Naive thymus-derived CD8-positive, alpha-beta T cell (primary cell): Measurements from ENCODE around the gene SLC25A2. TPM values are rescaled to one million over a fixed set of nuclear protein-coding genes. Genes with fewer than 3 reads are reported as not detected.
A peak's percentile ranks its signal among the peaks of the same experiment; 100 is the strongest.

Source experiments
- ATAC-seq, 2 donors: fragments of 150-1000 bp; cut with Tn5 transposase in 1 of 2; sonication (Bioruptor Pico), chemical (Tn5 transposase) in 1 of 2; 1 replicate in 1 of 2; 2 replicates in 1 of 2; pipeline ENCODE4 v1.10.0; 2021; ENCODE audit warnings: mild to moderate bottlenecking in 2 of 2, moderate library complexity in 2 of 2
- POLR2A ChIA-PET: fragments of 350-600 bp; sonication (Branson Sonifier 250); formaldehyde crosslinking; loops from one replicate; lab custom pipeline; 2021; ENCODE audit warnings: antibody characterized with exemption; lab: Charles Lee
- DNase-seq, 10 donors: peaks; one replicate each; pipeline versions ENCODE4 v3.0.0 to v3.0.0-alpha.2; 2020 to 2022
- H3K27ac Mint-ChIP-seq, 10 donors: one replicate each; pipeline ENCODE4 v1.8.0; 2020 to 2022; ENCODE audit warnings: mild to moderate bottlenecking in 10 of 10, mixed read lengths in 10 of 10, moderate library complexity in 4 of 10, inconsistent platforms in 1 of 10
- H3K27me3 Mint-ChIP-seq, 5 donors: one replicate each; pipeline ENCODE4 v1.8.0; 2021 to 2022; ENCODE audit warnings: mixed read lengths in 5 of 5
- H3K36me3 Mint-ChIP-seq, 3 donors: one replicate each; pipeline ENCODE4 v1.8.0; 2020 to 2022; ENCODE audit warnings: mixed read lengths in 3 of 3, mild to moderate bottlenecking in 2 of 3, inconsistent platforms in 1 of 3
- H3K4me1 Mint-ChIP-seq, 4 donors: one replicate each; pipeline ENCODE4 v1.8.0; 2021 to 2022; ENCODE audit warnings: mixed read lengths in 4 of 4
- H3K4me3 Mint-ChIP-seq, 10 donors: one replicate each; pipeline ENCODE4 v1.8.0; 2020 to 2022; ENCODE audit warnings: mild to moderate bottlenecking in 10 of 10, mixed read lengths in 10 of 10, moderate library complexity in 6 of 10, inconsistent platforms in 1 of 10
- H3K9me3 Mint-ChIP-seq, 9 donors: one replicate each; pipeline ENCODE4 v1.8.0; 2020 to 2022; ENCODE audit warnings: mixed read lengths in 9 of 9, mild to moderate bottlenecking in 3 of 9, inconsistent platforms in 1 of 9, moderate library complexity in 1 of 9
- polyA plus RNA-seq, 3 donors: library from polyadenylated mRNA; unstranded; fragments of 300-500 nt; fragmentation: Illumina TruSeq; gene quantifications; one replicate each; pipeline ENCODE4 v1.2.3, GENCODE V29; 2021
- total RNA-seq, 8 experiments: library from RNA in 2 of 8; stranded (reverse) in 2 of 8; gene quantifications; one replicate each; pipeline ENCODE4 v1.2.3 and lab custom pipeline; 2021 to 2026

The SLC25A2 gene
- total and polyA plus RNA-seq, 5 experiments from 2014 or later: 2.1 to 2.5 TPM; not detected in 3

- peaks cover 0 to 5% (median 0%) of the 10 kb centered on the region in 4 donors for H3K4me1 Mint-ChIP-seq
- no peak overlapping the region for H3K4me3 Mint-ChIP-seq
- ATAC-seq (no peak), DNase-seq (no peak)
- H3K36me3 Mint-ChIP-seq: peaks cover 40 to 91% (median 76%) of the 10 kb centered on the region in 3 donors
- H3K27me3 Mint-ChIP-seq: no peaks in the 10 kb centered on the region
- no peak overlapping the region for H3K27ac Mint-ChIP-seq
- peaks cover 6 to 96% (median 50%) of the 10 kb centered on the region in 9 donors for H3K9me3 Mint-ChIP-seq
- POLR2A ChIA-PET: no interaction called here
Observed at GRCh38 chr5:141298376-141298775, 5.5 kb downstream of the SLC25A2 start.

- no peaks in the 10 kb centered on the region for H3K27me3 Mint-ChIP-seq
- POLR2A ChIA-PET: no interaction called here
- peaks cover 22 to 100% (median 60%) of the 10 kb centered on the region in 9 donors for H3K9me3 Mint-ChIP-seq
- ATAC-seq (no peak), DNase-seq (no peak)
- peaks cover 4 to 76% (median 59%) of the 10 kb centered on the region in 3 donors for H3K36me3 Mint-ChIP-seq
- H3K4me1 Mint-ChIP-seq: no peaks in the 10 kb centered on the region
- no peak overlapping the region for H3K27ac Mint-ChIP-seq
- H3K4me3 Mint-ChIP-seq: no peak overlapping the region
Observed at GRCh38 chr5:141272906-141273305, 30.9 kb downstream of the SLC25A2 start.

- H3K9me3 Mint-ChIP-seq: peaks cover 18 to 99% (median 62%) of the 10 kb centered on the region in 9 donors
- no peaks in the 10 kb centered on the region for H3K27me3 Mint-ChIP-seq
- H3K27ac Mint-ChIP-seq: no peak overlapping the region
- peaks cover 6 to 80% (median 79%) of the 10 kb centered on the region in 3 donors for H3K36me3 Mint-ChIP-seq
- POLR2A ChIA-PET: no interaction called here
- H3K4me1 Mint-ChIP-seq: no peaks in the 10 kb centered on the region
- H3K4me3 Mint-ChIP-seq: no peak overlapping the region
- DNase-seq (no peak), ATAC-seq (no peak)
Observed at GRCh38 chr5:141269195-141269594, 34.7 kb downstream of the SLC25A2 start.

GRCh38 chr5:141261238-141261546 lies 42.7 kb downstream of the SLC25A2 start:
- Mint-ChIP-seq H3K4me3 (no peak overlapping the region), H3K27ac (no peak overlapping the region), H3K4me1 (no peaks in the 10 kb centered on the region), H3K9me3 (peaks cover 9 to 99% (median 53%) of the 10 kb centered on the region in 9 donors), H3K36me3 (peaks cover 2 to 78% (median 51%) of the 10 kb centered on the region in 3 donors), H3K27me3 (no peaks in the 10 kb centered on the region)
- no peak for ATAC-seq
- POLR2A ChIA-PET: no interaction called here
- DNase-seq: no peak

- no peak overlapping the region for H3K4me3 Mint-ChIP-seq
- peaks cover 7 to 99% (median 53%) of the 10 kb centered on the region in 9 donors for H3K9me3 Mint-ChIP-seq
- H3K36me3 Mint-ChIP-seq: peaks cover 2 to 76% (median 51%) of the 10 kb centered on the region in 3 donors
Observed at GRCh38 chr5:141260458-141261237, 43.2 kb downstream of the SLC25A2 start.

GRCh38 chr5:141258948-141259347 lies 44.9 kb downstream of the SLC25A2 start:
- peaks cover 9 to 100% (median 59%) of the 10 kb centered on the region in 9 donors for H3K9me3 Mint-ChIP-seq
- no peak overlapping the region for H3K27ac Mint-ChIP-seq
- no peaks in the 10 kb centered on the region for H3K27me3 Mint-ChIP-seq
- POLR2A ChIA-PET: no interaction called here
- H3K4me1 Mint-ChIP-seq: no peaks in the 10 kb centered on the region
- ATAC-seq (no peak), DNase-seq (no peak)
- peaks cover under 1 to 70% (median 55%) of the 10 kb centered on the region in 3 donors for H3K36me3 Mint-ChIP-seq
- H3K4me3 Mint-ChIP-seq: no peak overlapping the region

More at GRCh38 chr5:141260458-141261237, 43.2 kb downstream of the SLC25A2 start:
- POLR2A ChIA-PET: no interaction called here
- DNase-seq (peak in 2 of 10 donors; percentile 0), ATAC-seq (no peak)
- H3K27me3 Mint-ChIP-seq: no peaks in the 10 kb centered on the region
- no peak overlapping the region for H3K27ac Mint-ChIP-seq
- no peaks in the 10 kb centered on the region for H3K4me1 Mint-ChIP-seq

- H3K27ac Mint-ChIP-seq: no peak overlapping the region
- H3K27me3 Mint-ChIP-seq: no peaks in the 10 kb centered on the region
- ATAC-seq (no peak), DNase-seq (no peak)
- H3K9me3 Mint-ChIP-seq: peaks cover 8 to 100% (median 61%) of the 10 kb centered on the region in 9 donors
- POLR2A ChIA-PET: no interaction called here
- no peak overlapping the region for H3K4me3 Mint-ChIP-seq
- peaks cover 0 to 65% (median 56%) of the 10 kb centered on the region in 3 donors for H3K36me3 Mint-ChIP-seq
- H3K4me1 Mint-ChIP-seq: no peaks in the 10 kb centered on the region
Observed at GRCh38 chr5:141258464-141258863, 45.4 kb downstream of the SLC25A2 start.

Other genes with a start within 250 kb of the SLC25A2 start
Only the 30 nearest of the 38 such genes appear.
- not detected for gene PCDHB7, start 131.4 kb downstream of the SLC25A2 start, total RNA-seq
- not detected for gene PCDHB7, start 131.4 kb downstream of the SLC25A2 start, polyA plus RNA-seq
- not detected for gene PCDHB8, start 126.3 kb downstream of the SLC25A2 start, total RNA-seq
- not detected for gene PCDHB8, start 126.3 kb downstream of the SLC25A2 start, polyA plus RNA-seq
- not detected for gene PCDHB16, start 121.7 kb downstream of the SLC25A2 start, total RNA-seq
- not detected for gene PCDHB16, start 121.7 kb downstream of the SLC25A2 start, polyA plus RNA-seq
- not detected for gene PCDHB9, start 116.9 kb downstream of the SLC25A2 start, total RNA-seq
- gene PCDHB9, start 116.9 kb downstream of the SLC25A2 start, polyA plus RNA-seq: not detected
- not detected for gene PCDHB10, start 111.7 kb downstream of the SLC25A2 start, total RNA-seq
- gene PCDHB10, start 111.7 kb downstream of the SLC25A2 start, polyA plus RNA-seq: not detected
- gene PCDHB11, start 104.4 kb downstream of the SLC25A2 start, total RNA-seq: not detected
- gene PCDHB11, start 104.4 kb downstream of the SLC25A2 start, polyA plus RNA-seq: not detected
- not detected for gene PCDHB12, start 95.3 kb downstream of the SLC25A2 start, total RNA-seq
- not detected for gene PCDHB12, start 95.3 kb downstream of the SLC25A2 start, polyA plus RNA-seq
- not detected for gene PCDHB13, start 90.1 kb downstream of the SLC25A2 start, total RNA-seq
- gene PCDHB13, start 90.1 kb downstream of the SLC25A2 start, polyA plus RNA-seq: not detected
- not detected for gene PCDHB14, start 80.7 kb downstream of the SLC25A2 start, total RNA-seq
- gene PCDHB14, start 80.7 kb downstream of the SLC25A2 start, polyA plus RNA-seq: not detected
- not detected for gene PCDHB15, start 58.7 kb downstream of the SLC25A2 start, total RNA-seq
- not detected for gene PCDHB15, start 58.7 kb downstream of the SLC25A2 start, polyA plus RNA-seq
- gene TAF7, start 16.7 kb upstream of the SLC25A2 start, total RNA-seq: 100 to 1,000 TPM; 139 to 141 TPM
- gene TAF7, start 16.7 kb upstream of the SLC25A2 start, polyA plus RNA-seq: 100 to 1,000 TPM; 206 to 230 (median 230) TPM
- gene PCDHGA1, start 26.5 kb upstream of the SLC25A2 start, total RNA-seq: under 1 TPM; 0.38 to 0.52 TPM
- gene PCDHGA1, start 26.5 kb upstream of the SLC25A2 start, polyA plus RNA-seq: not detected
- under 1 TPM; 0.16 to 0.18 TPM for gene PCDHGA2, start 34.7 kb upstream of the SLC25A2 start, total RNA-seq
- gene PCDHGA2, start 34.7 kb upstream of the SLC25A2 start, polyA plus RNA-seq: not detected
- gene PCDHGA3, start 39.8 kb upstream of the SLC25A2 start, total RNA-seq: not detected
- gene PCDHGA3, start 39.8 kb upstream of the SLC25A2 start, polyA plus RNA-seq: under 1 TPM in 1 of 3 donors, not detected in 2; 0.06 TPM
- gene PCDHGB1, start 46.0 kb upstream of the SLC25A2 start, total RNA-seq: under 1 TPM in 1 of 2 experiments, not detected in 1; 0.19 TPM
- gene PCDHGB1, start 46.0 kb upstream of the SLC25A2 start, polyA plus RNA-seq: not detected
- under 1 TPM; 0.11 to 0.34 TPM for gene PCDHGA4, start 51.0 kb upstream of the SLC25A2 start, total RNA-seq
- not detected for gene PCDHGA4, start 51.0 kb upstream of the SLC25A2 start, polyA plus RNA-seq
- under 1 TPM; 0.47 to 0.81 TPM for gene PCDHGB2, start 55.9 kb upstream of the SLC25A2 start, total RNA-seq
- gene PCDHGB2, start 55.9 kb upstream of the SLC25A2 start, polyA plus RNA-seq: under 1 TPM in 1 of 3 donors, not detected in 2; 0.06 TPM
- under 1 TPM; 0.13 to 0.30 TPM for gene PCDHGA5, start 60.1 kb upstream of the SLC25A2 start, total RNA-seq
- not detected for gene PCDHGA5, start 60.1 kb upstream of the SLC25A2 start, polyA plus RNA-seq
- under 1 TPM; 0.55 to 0.71 TPM for gene PCDHGB3, start 66.2 kb upstream of the SLC25A2 start, total RNA-seq
- under 1 TPM in 2 of 3 donors, not detected in 1; 0.10 to 0.22 TPM for gene PCDHGB3, start 66.2 kb upstream of the SLC25A2 start, polyA plus RNA-seq
- gene PCDHGA6, start 69.8 kb upstream of the SLC25A2 start, total RNA-seq: under 1 TPM; 0.60 to 0.68 TPM
- under 1 TPM in 1 of 3 donors, not detected in 2; 0.05 TPM for gene PCDHGA6, start 69.8 kb upstream of the SLC25A2 start, polyA plus RNA-seq
- gene PCDHGA7, start 78.7 kb upstream of the SLC25A2 start, total RNA-seq: under 1 TPM; 0.33 to 0.42 TPM
- gene PCDHGA7, start 78.7 kb upstream of the SLC25A2 start, polyA plus RNA-seq: not detected
- under 1 TPM; 0.13 to 0.25 TPM for gene PCDHGB4, start 83.6 kb upstream of the SLC25A2 start, total RNA-seq
- gene PCDHGB4, start 83.6 kb upstream of the SLC25A2 start, polyA plus RNA-seq: under 1 TPM in 1 of 3 donors, not detected in 2; 0.23 TPM
- gene PCDHGA8, start 88.6 kb upstream of the SLC25A2 start, total RNA-seq: under 1 TPM; 0.16 to 0.22 TPM
- gene PCDHGA8, start 88.6 kb upstream of the SLC25A2 start, polyA plus RNA-seq: not detected
- under 1 TPM; 0.33 to 0.47 TPM for gene PCDHGB5, start 93.9 kb upstream of the SLC25A2 start, total RNA-seq
- under 1 TPM; 0.24 to 0.42 (median 0.24) TPM for gene PCDHGB5, start 93.9 kb upstream of the SLC25A2 start, polyA plus RNA-seq
- under 1 TPM; 0.13 to 0.19 TPM for gene PCDHGA9, start 98.7 kb upstream of the SLC25A2 start, total RNA-seq
- gene PCDHGA9, start 98.7 kb upstream of the SLC25A2 start, polyA plus RNA-seq: under 1 TPM in 1 of 3 donors, not detected in 2; 0.14 TPM
- under 1 TPM; 0.21 to 0.30 TPM for gene PCDHGB6, start 104.0 kb upstream of the SLC25A2 start, total RNA-seq
- gene PCDHGB6, start 104.0 kb upstream of the SLC25A2 start, polyA plus RNA-seq: under 1 TPM in 1 of 3 donors, not detected in 2; 0.13 TPM
- under 1 TPM; 0.31 to 0.41 TPM for gene PCDHGA10, start 108.9 kb upstream of the SLC25A2 start, total RNA-seq
- gene PCDHGA10, start 108.9 kb upstream of the SLC25A2 start, polyA plus RNA-seq: not detected
- under 1 TPM; 0.16 to 0.25 TPM for gene PCDHGB7, start 113.6 kb upstream of the SLC25A2 start, total RNA-seq
- not detected for gene PCDHGB7, start 113.6 kb upstream of the SLC25A2 start, polyA plus RNA-seq
- gene PCDHGA11, start 117.0 kb upstream of the SLC25A2 start, total RNA-seq: under 1 TPM; 0.10 to 0.36 TPM
- gene PCDHGA11, start 117.0 kb upstream of the SLC25A2 start, polyA plus RNA-seq: not detected
- gene PCDHGA12, start 126.5 kb upstream of the SLC25A2 start, total RNA-seq: under 1 TPM in 1 of 2 experiments, not detected in 1; 0.22 TPM
- under 1 TPM in 2 of 3 donors, not detected in 1; 0.06 to 0.07 TPM for gene PCDHGA12, start 126.5 kb upstream of the SLC25A2 start, polyA plus RNA-seq